ENCODE results near the gene GLB1L2.

GLB1L2 gene

GRCh38 chr11:134349109-134349801, 17.5 kb downstream of the GLB1L2 start:
- DNase-seq (ENCODE audit: low spot score) = no peak

GRCh38 chr11:134349802-134350355, 18.1 kb downstream of the GLB1L2 start:
- DNase-seq (ENCODE audit: low spot score) = no peak

- no peak for DNase-seq (ENCODE audit: low spot score)
These were observed 18.6 kb downstream of the GLB1L2 start for GRCh38 chr11:134350381-134350780.

- no peak for DNase-seq (ENCODE audit: low spot score)
These were observed 20.3 kb downstream of the GLB1L2 start for GRCh38 chr11:134352111-134352510.

GRCh38 chr11:134355136-134355535, 23.3 kb downstream of the GLB1L2 start:
- no peak for DNase-seq (ENCODE audit: low spot score)

DNA sequence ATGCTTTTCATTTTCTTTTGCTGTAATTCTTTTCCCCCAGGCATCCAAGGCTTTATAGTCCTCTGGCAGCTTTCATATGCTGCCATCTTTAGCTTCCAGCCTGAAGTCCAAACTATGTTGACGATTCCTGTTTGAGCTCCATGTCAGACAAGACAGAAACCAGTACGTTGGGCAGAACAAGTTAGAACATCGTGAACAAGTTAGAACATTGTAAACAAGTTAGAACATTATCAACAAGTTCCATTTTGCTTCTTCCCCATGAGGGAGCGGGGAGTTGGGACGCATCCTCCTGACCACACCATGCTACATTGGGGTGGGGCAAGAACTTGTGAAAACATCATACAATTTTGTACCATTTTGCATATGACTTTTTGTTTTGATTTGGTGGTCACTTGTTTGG, 23.9 kb downstream of the GLB1L2 start:
- no peak for DNase-seq (ENCODE audit: low spot score)

DNA sequence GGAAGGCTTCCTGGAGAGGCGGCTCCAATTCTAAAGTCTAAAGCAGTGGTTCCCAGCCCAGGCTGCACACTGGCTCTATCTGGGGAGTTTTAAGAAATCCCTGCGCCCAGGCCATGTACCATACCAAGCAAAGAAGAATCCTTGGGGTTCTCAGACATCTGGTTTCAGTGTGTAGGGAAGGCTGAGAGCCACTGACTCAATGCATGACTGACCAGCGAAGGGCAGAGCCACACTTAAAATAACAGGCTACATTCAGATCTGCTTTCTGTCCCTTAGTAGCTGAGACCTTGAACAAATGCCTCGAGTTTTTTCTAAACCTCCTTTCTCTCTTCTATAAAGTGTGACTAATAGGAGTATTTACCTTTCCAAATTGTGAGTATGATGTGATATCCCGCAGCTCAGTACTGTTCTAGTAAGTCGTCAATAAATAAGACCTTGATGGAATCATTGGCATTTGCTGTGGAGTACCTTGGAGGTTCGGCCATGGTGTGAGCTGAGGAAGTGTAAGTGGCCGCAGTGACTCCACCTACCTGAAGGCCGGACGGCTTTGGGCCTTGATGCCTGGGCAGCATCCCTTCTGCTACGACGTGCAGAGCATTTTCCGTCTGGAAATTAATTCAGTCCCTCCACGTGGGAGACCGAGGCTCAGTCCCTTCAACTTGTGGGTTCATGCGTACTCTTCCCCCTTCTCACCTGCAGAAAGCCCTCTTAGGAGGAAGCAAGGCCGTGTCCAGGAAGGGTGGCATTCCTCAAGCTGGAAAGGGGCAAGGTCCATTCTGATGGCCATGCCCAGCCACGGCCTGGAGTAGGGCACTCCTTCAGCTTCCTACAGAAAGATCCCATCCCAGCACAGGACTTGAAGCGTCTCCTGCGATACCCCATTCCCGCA, 25.1 kb downstream of the GLB1L2 start:
- no peak for DNase-seq (ENCODE audit: low spot score)

DNA sequence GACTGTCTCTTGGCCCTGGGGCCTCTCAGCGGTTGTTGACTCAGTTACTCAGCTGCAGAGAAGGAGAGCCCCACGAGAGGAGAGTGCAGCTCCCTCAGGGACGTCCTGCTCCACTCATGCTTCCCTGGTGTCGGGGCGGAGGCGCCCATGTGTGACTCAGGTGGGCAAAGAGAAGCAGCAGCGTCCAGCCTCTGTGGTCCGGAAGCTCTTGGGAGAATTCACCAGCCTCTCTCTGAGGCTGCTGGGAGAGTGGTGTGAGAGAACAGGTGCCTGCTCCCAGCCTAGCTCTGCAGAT, 25.7 kb downstream of the GLB1L2 start:
- no peak for DNase-seq (ENCODE audit: low spot score)

DNA sequence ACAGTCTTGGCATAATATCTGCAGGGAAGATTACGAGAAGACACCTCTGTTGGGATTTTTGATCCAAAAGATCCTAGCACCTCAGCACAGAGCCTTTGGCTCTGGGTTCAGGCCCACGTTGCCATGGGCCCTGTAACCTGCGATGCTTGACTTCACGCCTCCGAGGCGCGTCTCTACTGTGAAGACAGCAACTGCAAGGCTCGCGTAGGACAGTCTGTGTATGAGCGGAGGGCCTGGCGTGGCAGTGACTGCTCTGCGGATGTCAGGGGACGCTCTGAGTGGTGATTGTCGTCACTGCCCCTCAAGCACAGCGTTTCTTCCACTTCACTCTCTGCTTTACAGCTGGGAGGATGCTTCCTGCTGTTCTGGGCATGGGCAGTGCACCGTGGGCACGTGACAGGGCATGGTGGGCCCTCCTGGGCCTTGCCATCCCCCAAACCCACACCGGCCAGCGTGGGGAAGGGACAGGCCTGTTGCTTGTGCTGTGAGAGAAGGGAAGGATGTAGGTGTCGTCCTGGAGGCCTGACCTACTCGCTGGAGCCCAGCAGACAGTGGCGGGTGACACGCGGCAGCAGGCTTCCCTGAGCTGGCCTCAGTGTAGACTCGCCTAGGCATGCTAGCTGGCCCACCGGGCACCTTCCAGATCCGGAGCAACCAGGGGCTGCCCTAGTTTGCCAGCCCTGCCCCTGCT, 26.5 kb downstream of the GLB1L2 start:
- no peak for DNase-seq (ENCODE audit: low spot score)

DNA sequence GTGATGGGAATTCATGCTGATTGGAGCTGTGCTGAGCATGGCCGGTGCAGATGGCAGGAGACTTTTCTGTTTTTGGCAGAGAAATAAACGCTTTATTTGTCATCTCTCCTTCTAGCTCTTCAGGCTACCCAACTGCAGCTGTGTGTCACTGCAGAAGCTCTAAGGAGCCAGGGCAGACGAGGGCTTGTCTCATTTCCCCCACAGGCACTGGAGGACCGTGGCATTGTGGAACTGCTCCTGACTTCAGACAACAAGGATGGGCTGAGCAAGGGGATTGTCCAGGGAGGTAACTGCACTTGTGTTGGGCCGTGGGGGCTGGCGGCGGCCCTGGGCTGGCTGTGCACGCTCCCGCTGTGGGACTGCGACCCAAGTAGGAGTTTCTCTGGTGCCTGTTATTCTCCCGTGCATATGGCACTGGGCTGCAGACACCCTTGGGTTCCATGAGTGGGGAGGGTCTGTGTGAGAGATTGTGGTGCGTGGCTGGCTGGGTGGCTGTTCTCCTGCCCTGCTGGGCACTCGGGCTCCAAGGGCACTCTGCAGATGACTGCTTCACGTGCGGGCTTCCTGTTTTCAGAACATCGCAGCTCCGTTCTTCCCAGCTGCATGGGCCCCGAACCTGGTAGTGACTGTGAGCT, 27.2 kb downstream of the GLB1L2 start:
- DNase-seq (ENCODE audit: low spot score) = no peak

DNA sequence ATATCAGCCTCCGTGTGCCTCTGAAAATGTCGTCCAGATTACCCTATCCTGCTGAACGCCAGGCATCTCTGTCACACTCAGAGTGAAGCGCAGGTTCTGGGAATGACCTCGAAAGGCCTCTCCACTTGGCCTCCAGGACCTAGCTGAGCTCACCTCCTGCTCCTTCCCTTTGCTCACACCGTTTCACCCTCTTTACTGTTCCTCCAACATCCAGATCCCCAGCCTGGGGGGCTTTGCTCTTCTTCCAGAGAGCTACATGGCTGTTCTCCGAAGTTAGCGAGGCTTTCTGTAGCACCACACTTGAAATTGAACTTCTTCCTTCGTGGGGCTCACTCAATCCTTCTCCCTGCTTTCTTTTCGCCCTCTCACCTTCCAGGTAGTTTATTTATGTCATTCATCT, 27.9 kb downstream of the GLB1L2 start:
- no peak for DNase-seq (ENCODE audit: low spot score)

DNA sequence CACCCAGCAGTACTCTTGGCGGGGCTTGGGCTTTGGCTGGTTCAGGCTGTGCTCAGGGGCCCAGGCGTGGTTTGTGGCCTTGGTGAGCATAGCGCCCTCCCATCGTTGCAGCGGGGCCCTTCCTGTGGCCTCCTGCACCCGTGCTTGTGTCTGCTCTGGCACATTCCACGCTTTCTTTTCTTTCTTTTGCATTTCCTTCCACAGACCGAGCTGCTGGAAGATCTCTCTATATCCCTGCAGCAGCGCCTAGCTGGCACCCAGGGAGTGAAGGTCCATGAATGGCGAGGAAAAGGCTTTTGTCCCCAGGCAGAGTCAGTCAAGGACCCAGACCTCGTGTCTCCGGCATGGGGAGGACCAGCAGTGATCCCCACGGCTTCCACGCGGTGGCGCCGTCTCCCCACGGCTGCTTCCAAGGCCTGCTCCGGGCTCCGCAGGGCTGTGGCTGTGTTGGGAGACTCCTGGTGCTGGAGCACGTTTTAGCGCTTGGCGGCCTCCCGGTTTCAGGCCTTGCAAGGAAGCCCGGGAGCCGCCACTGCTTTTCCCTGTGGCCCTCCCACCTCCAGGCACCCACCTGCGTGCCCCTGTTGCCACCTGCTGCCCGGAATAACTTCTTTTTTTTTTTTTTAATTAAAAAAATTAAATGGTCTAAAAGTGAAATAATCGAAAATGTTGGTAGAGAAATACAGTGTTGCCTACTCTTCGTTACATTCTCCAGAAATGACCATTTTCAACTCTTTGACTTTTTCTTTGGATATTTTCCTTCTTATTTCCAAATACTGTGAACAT, 28.5 kb downstream of the GLB1L2 start:
- DNase-seq (ENCODE audit: low spot score) = peak; percentile 78

DNA sequence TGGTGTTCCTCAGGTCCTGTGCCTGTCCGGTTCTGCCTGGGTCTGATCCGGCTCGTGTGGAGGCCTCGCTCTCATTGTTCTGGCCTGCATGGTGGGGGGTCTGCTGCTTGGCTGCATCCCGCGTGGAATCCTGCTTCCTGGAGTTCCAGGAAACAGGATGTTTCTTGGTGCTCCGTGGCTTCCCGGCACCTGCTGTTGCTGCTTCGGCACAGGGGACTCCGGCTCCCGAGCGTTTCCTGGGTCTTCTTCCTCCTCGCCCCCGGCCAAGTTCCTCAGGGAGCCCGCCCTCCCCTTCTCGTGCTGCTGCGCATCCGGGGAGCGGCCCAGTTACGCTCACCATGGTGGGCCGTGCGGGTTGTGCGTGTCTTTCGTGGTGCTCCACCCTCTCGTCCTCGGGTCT, 29.9 kb downstream of the GLB1L2 start:
- no peak for DNase-seq (ENCODE audit: low spot score)

- DNase-seq (ENCODE audit: low spot score) = no peak
These were observed 30.6 kb downstream of the GLB1L2 start for GRCh38 chr11:134362192-134362901.

- DNase-seq (ENCODE audit: low spot score) = no peak
These were observed 31.4 kb downstream of the GLB1L2 start for GRCh38 chr11:134363161-134363560.

GRCh38 chr11:134363592-134363991, 31.8 kb downstream of the GLB1L2 start:
- DNase-seq (ENCODE audit: low spot score) = no peak

GRCh38 chr11:134364261-134364660, 32.5 kb downstream of the GLB1L2 start:
- DNase-seq (ENCODE audit: low spot score) = no peak

DNA sequence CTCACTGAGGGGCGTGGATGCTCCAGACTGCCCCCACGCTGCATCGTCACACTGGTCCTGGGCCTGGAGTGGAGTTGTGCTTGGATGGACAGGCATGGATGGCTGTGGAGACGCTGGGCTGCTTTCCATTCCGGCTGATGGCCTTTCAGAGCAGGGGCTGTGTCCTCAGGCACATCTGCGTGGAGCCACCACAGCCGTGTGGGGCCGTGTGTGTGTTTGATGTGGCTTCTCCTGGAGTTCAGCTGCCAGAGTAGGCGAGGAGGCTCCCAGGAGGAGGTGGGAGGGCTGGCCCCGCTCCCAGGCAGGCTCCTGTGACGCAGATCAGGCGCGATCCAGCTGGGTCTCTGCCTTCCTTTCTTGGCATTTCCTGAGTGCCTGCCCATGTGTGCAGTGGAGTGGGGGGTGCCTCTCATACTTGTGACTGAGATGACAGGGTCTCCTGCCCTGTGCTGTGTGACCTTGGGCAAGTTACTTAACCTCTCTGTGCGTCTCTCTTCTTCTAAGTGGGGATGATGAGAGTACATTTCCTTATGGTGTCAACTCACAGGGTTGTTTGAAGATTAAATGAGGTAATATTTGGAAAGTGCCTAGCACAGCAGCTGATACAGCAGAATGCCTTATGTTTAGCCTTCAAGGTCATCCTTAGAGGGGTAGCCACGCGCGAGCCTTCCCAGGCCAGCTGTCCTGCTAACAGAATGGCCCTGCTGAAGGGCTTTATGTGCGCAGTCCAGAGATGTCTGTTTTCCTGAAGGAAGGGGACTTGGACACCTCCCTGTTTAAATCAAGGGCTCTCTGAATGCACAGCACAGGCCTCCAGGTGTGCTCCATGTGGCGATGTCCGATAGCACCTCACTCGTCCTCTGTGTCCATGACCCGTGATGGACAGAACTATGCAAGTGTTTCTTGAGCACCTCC, 33.5 kb downstream of the GLB1L2 start:
- DNase-seq (ENCODE audit: low spot score) = no peak

- DNase-seq (ENCODE audit: low spot score) = no peak
These were observed 34.5 kb downstream of the GLB1L2 start for GRCh38 chr11:134366254-134366653.

GRCh38 chr11:134367781-134368180, 36.0 kb downstream of the GLB1L2 start:
- no peak for DNase-seq (ENCODE audit: low spot score)

Data from globus pallidus (tissue), 1 donor.